ENCODE data around the gene DIP2C. TPM values are rescaled to one million over a fixed set of nuclear protein-coding genes. Genes with fewer than 3 reads are reported as not detected.

DIP2C gene
- total and polyA plus RNA-seq, 2 donors from 2014 or later = 6.2 to 22.6 TPM

GRCh38 chr10:642186-642890 is 47.1 kb downstream of the DIP2C start:
- intact Hi-C loops (cut with DNase I) = no loop called here

GRCh38 chr10:641149-642010 is 48.1 kb downstream of the DIP2C start:
- peaks cover 0 to 7% (median 0%) of the 10 kb centered on the region in 3 donors for H3K9me3 ChIP-seq (ENCODE audit: control insufficient read depth in 2 of 3, insufficient read depth in 1 of 3, low read length in 3 of 3)
- peaks cover 0 to 6% (median 0%) of the 10 kb centered on the region in 3 donors for H3K4me1 ChIP-seq (ENCODE audit: control insufficient read depth in 2 of 3, insufficient read depth in 2 of 3, low read depth in 1 of 3, low read length in 3 of 3)
- TF ChIP-seq CTCF (IDR thresholded peaks at IDR 0.05; ENCODE audit: borderline replicate concordance, extremely low read depth, insufficient read depth) = no peak
- no peak overlapping the region for H3K4me3 ChIP-seq (ENCODE audit: low read length in 3 of 3)
- no peak overlapping the region for H3K9ac ChIP-seq (ENCODE audit: low read length in 3 of 3)
- H3K27me3 ChIP-seq (ENCODE audit: control insufficient read depth, insufficient read depth, low read length) = no peaks in the 10 kb centered on the region
- no peak for DNase-seq
- no peak overlapping the region for H3K27ac ChIP-seq (ENCODE audit: low read depth in 2 of 2, low read length in 2 of 2)
- no peaks in the 10 kb centered on the region for H3K36me3 ChIP-seq (ENCODE audit: control insufficient read depth in 2 of 3, insufficient read depth in 3 of 3, low read length in 3 of 3)
- intact Hi-C loops (cut with DNase I) = no loop called here
- no peak for FAIRE-seq

More at GRCh38 chr10:642186-642890, 47.1 kb downstream of the DIP2C start:
- no peak overlapping the region for H3K27ac ChIP-seq (ENCODE audit: low read depth in 2 of 2, low read length in 2 of 2)
- no peaks in the 10 kb centered on the region for H3K36me3 ChIP-seq (ENCODE audit: control insufficient read depth in 2 of 3, insufficient read depth in 3 of 3, low read length in 3 of 3)
- peak in 1 of 5 donors; percentile 78 for DNase-seq
- no peak for FAIRE-seq
- peaks cover 0 to 6% (median 4%) of the 10 kb centered on the region in 3 donors for H3K4me1 ChIP-seq (ENCODE audit: control insufficient read depth in 2 of 3, insufficient read depth in 2 of 3, low read depth in 1 of 3, low read length in 3 of 3)
- H3K9me3 ChIP-seq (ENCODE audit: control insufficient read depth in 2 of 3, insufficient read depth in 1 of 3, low read length in 3 of 3) = peaks cover 0 to 7% (median 0%) of the 10 kb centered on the region in 3 donors
- no peak for TF ChIP-seq CTCF (IDR thresholded peaks at IDR 0.05; ENCODE audit: borderline replicate concordance, extremely low read depth, insufficient read depth)
- no peak overlapping the region for H3K4me3 ChIP-seq (ENCODE audit: low read length in 3 of 3)
- H3K27me3 ChIP-seq (ENCODE audit: control insufficient read depth, insufficient read depth, low read length) = no peaks in the 10 kb centered on the region
- no peak overlapping the region for H3K9ac ChIP-seq (ENCODE audit: low read length in 3 of 3)

GRCh38 chr10:640673-641045 is 48.8 kb downstream of the DIP2C start:
- FAIRE-seq = no peak
- intact Hi-C loops (cut with DNase I) = no loop called here
- H3K9me3 ChIP-seq (ENCODE audit: control insufficient read depth in 2 of 3, insufficient read depth in 1 of 3, low read length in 3 of 3) = peaks cover 0 to 7% (median 0%) of the 10 kb centered on the region in 3 donors
- no peaks in the 10 kb centered on the region for H3K36me3 ChIP-seq (ENCODE audit: control insufficient read depth in 2 of 3, insufficient read depth in 3 of 3, low read length in 3 of 3)
- no peak overlapping the region for H3K9ac ChIP-seq (ENCODE audit: low read length in 3 of 3)
- H3K4me1 ChIP-seq (ENCODE audit: control insufficient read depth in 2 of 3, insufficient read depth in 2 of 3, low read depth in 1 of 3, low read length in 3 of 3) = peaks cover 0 to 6% (median 0%) of the 10 kb centered on the region in 3 donors
- no peak overlapping the region for H3K27ac ChIP-seq (ENCODE audit: low read depth in 2 of 2, low read length in 2 of 2)
- H3K4me3 ChIP-seq (ENCODE audit: low read length in 3 of 3) = no peak overlapping the region
- no peak for TF ChIP-seq CTCF (IDR thresholded peaks at IDR 0.05; ENCODE audit: borderline replicate concordance, extremely low read depth, insufficient read depth)
- no peak for DNase-seq
- H3K27me3 ChIP-seq (ENCODE audit: control insufficient read depth, insufficient read depth, low read length) = no peaks in the 10 kb centered on the region

Data from kidney (tissue), 14 donors.